B cell (primary cell): ENCODE measurements around the gene DYNLRB2. TPM values are rescaled to one million over a fixed set of nuclear protein-coding genes. Genes with fewer than 3 reads are reported as not detected.

Experiments used
- ATAC-seq: fragments of 200-7000 bp; cut with Tn5 transposase; one replicate; pipeline ENCODE4 v1.10.0; 2021; ENCODE audit warnings: low read depth, mild to moderate bottlenecking, moderate number of reproducible peaks, moderate library complexity
- CTCF ChIA-PET: fragments of 350-600 bp; sonication (Branson Sonifier 250); formaldehyde crosslinking; loops from one replicate; lab custom pipeline; 2021; ENCODE audit warnings: antibody characterized with exemption, inconsistent platforms; lab: Charles Lee
- POLR2A ChIA-PET: fragments of 350-600 bp; sonication (Branson Sonifier 250); formaldehyde crosslinking; loops from one replicate; lab custom pipeline; 2021; ENCODE audit warnings: antibody characterized with exemption; lab: Charles Lee
- DNase-seq: peaks from one replicate; pipeline ENCODE4 v3.0.0; 2013
- H2AFZ ChIP-seq: 2 replicates; pipeline ENCODE4 v1.6.1; 2012; ENCODE audit warnings: mild to moderate bottlenecking, low read depth, low read length; ENCODE audit not compliant: insufficient read depth, poor library complexity, severe bottlenecking
- H3K27ac ChIP-seq, 2 donors: 1 replicate in 1 of 2; 2 replicates in 1 of 2; pipeline ENCODE4 v1.5.1; 2012 to 2013; ENCODE audit warnings: low read length in 2 of 2, mild to moderate bottlenecking in 2 of 2, moderate library complexity in 1 of 2
- H3K27me3 ChIP-seq, 4 experiments: fragments of 200-600 bp in 1 of 4; sonication (generic) in 1 of 4; replicated peaks in 1 of 4; 1 replicate in 2 of 4; 2 replicates in 2 of 4; pipeline versions ENCODE4 v1.6.1 to v1.7.0; 2013 to 2016; ENCODE audit warnings: low read length in 3 of 4, mild to moderate bottlenecking in 2 of 4, mixed read lengths in 1 of 4, moderate library complexity in 1 of 4; ENCODE audit not compliant: insufficient read depth in 4 of 4, control insufficient read depth in 3 of 4; ENCODE audit errors: control extremely low read depth in 1 of 4
- H3K36me3 ChIP-seq, 2 experiments: replicated peaks in 1 of 2; 1 replicate in 1 of 2; 2 replicates in 1 of 2; pipeline versions ENCODE4 v1.6.1 to v1.7.1; 2013; ENCODE audit warnings: low read length in 1 of 2; ENCODE audit not compliant: insufficient read depth in 2 of 2, control insufficient read depth in 1 of 2; ENCODE audit errors: control extremely low read depth in 1 of 2, extremely low read depth in 1 of 2
- H3K4me1 ChIP-seq, 2 donors: fragments of 200-600 bp in 1 of 2; sonication (generic) in 1 of 2; 1 replicate in 1 of 2; 2 replicates in 1 of 2; pipeline versions ENCODE4 v1.5.1 to v1.6.1; 2013 to 2017; ENCODE audit warnings: low read length in 2 of 2; ENCODE audit not compliant: control insufficient read depth in 2 of 2, insufficient read depth in 2 of 2
- H3K4me2 ChIP-seq: replicated peaks from 2 replicates; pipeline ENCODE3; 2012; ENCODE audit warnings: mild to moderate bottlenecking, low read depth, low read length; ENCODE audit not compliant: poor library complexity, severe bottlenecking
- H3K4me3 ChIP-seq, 5 experiments: fragments of 200-600 bp in 1 of 5; sonication (generic) in 1 of 5; 1 replicate in 3 of 5; 2 replicates in 2 of 5; pipeline versions ENCODE4 v1.5.1 to v1.7.0; 2011 to 2016; ENCODE audit warnings: low read length in 4 of 5, mild to moderate bottlenecking in 4 of 5, low read depth in 2 of 5, control low read depth in 1 of 5, moderate library complexity in 1 of 5; ENCODE audit not compliant: insufficient read depth in 1 of 5; ENCODE audit errors: control extremely low read depth in 1 of 5, extremely low read depth in 1 of 5
- H3K79me2 ChIP-seq: fragments of 200-600 bp; sonication (generic); one replicate; pipeline ENCODE4 v1.6.0; 2016; ENCODE audit warnings: low read length; ENCODE audit not compliant: control insufficient read depth, insufficient read depth
- H3K9ac ChIP-seq: fragments of 200-600 bp; sonication (generic); 2 replicates; pipeline ENCODE4 v1.6.1; 2017; ENCODE audit warnings: mild to moderate bottlenecking, low read length, moderate library complexity
- H3K9me3 ChIP-seq, 3 donors: one replicate each; pipeline versions ENCODE4 v1.6.1 to v1.7.1; 2013; ENCODE audit warnings: low read length in 2 of 3; ENCODE audit not compliant: control insufficient read depth in 2 of 3, insufficient read depth in 1 of 3; ENCODE audit errors: control extremely low read depth in 1 of 3
- H4K20me1 ChIP-seq: 2 replicates; pipeline ENCODE4 v1.6.0; 2012; ENCODE audit warnings: mild to moderate bottlenecking, low read length; ENCODE audit not compliant: insufficient read depth, control insufficient read depth, poor library complexity, severe bottlenecking
- H3K27ac Mint-ChIP-seq: one replicate; pipeline ENCODE4 v1.8.0; 2021; ENCODE audit warnings: mixed read lengths
- H3K27me3 Mint-ChIP-seq: one replicate; pipeline ENCODE4 v1.8.0; 2021; ENCODE audit warnings: mixed read lengths
- H3K4me1 Mint-ChIP-seq: one replicate; pipeline ENCODE4 v1.8.0; 2021; ENCODE audit warnings: mixed read lengths
- H3K4me3 Mint-ChIP-seq: one replicate; pipeline ENCODE4 v1.8.0; 2021; ENCODE audit warnings: mixed read lengths
- H3K9me3 Mint-ChIP-seq: one replicate; pipeline ENCODE4 v1.8.0; 2022; ENCODE audit warnings: mixed read lengths; ENCODE audit not compliant: insufficient read depth
- CTCF ChIP-seq: fragments of 200-600 bp; IDR thresholded peaks from one replicate; pipeline ENCODE4 v1.8.0; 2022; ENCODE audit warnings: antibody characterized with exemption, mild to moderate bottlenecking
- EZH2 ChIP-seq: IDR thresholded peaks from 2 replicates; pipeline ENCODE4 v1.6.1; 2012; ENCODE audit warnings: borderline replicate concordance, low read depth, mild to moderate bottlenecking, moderate library complexity, low read length; ENCODE audit not compliant: insufficient read depth, poor library complexity, severe bottlenecking
- whole genome bisulfite sequencing: methylation state at CpG from one replicate; pipeline ENCODE4 v1.1.5; 2013; ENCODE audit warnings: missing lambda C conversion rate; ENCODE audit not compliant: insufficient coverage; 5-methylcytosine and 5-hydroxymethylcytosine counted together
- intact Hi-C: fragments of 100-400 bp; cut with micrococcal nuclease; formaldehyde crosslinking; loops from one replicate; pipeline ENCODE4 v1.10.0; 2022
- polyA plus RNA-seq: library from polyadenylated mRNA; depleted of rRNA; stranded (reverse); fragments of >200 nt; gene quantifications from 2 replicates; pipeline ENCODE4 v1.2.3, GENCODE V29; 2012
- total RNA-seq, 2 donors: library from RNA; stranded (reverse); fragments of 120-200 nt in 1 of 2; gene quantifications; 1 replicate in 1 of 2; 2 replicates in 1 of 2; pipeline versions ENCODE4 v1.2.3 to v1.2.4, GENCODE V29; 2013 to 2022

The DYNLRB2 gene
- total and polyA plus RNA-seq, 2 donors (not counting 1 experiment from before 2014, with no cell fraction given) = not detected

GRCh38 chr16:80554033-80554432, 13.2 kb downstream of the DYNLRB2 start:
- no peaks in the 10 kb centered on the region for H3K9me3 Mint-ChIP-seq
- DNase-seq (no peak), ATAC-seq (no peak)
- H3K36me3 ChIP-seq = no peaks in the 10 kb centered on the region
- no peaks in the 10 kb centered on the region for H3K4me1 ChIP-seq
- intact Hi-C loops = no loop called here
- no peaks in the 10 kb centered on the region for H4K20me1 ChIP-seq
- WGBS = 0% methylated on average over 2 of the region's 2 CpGs
- no peaks in the 10 kb centered on the region for H3K27me3 Mint-ChIP-seq
- no peaks in the 10 kb centered on the region for H3K79me2 ChIP-seq
- no peak overlapping the region for H3K27ac ChIP-seq
- TF ChIP-seq CTCF (no peak), EZH2 (no peak)
- no peak overlapping the region for H2AFZ ChIP-seq
- H3K9me3 ChIP-seq = no peaks in the 10 kb centered on the region
- CTCF ChIA-PET = no interaction called here
- POLR2A ChIA-PET = no interaction called here
- no peaks in the 10 kb centered on the region for H3K4me1 Mint-ChIP-seq
- no peak overlapping the region for H3K4me3 Mint-ChIP-seq
- H3K27me3 ChIP-seq = no peaks in the 10 kb centered on the region
- H3K4me3 ChIP-seq = no peak overlapping the region
- no peak overlapping the region for H3K9ac ChIP-seq
- H3K4me2 ChIP-seq = no peak overlapping the region
- H3K27ac Mint-ChIP-seq = no peak overlapping the region

- DNase-seq = no peak
- Histone ChIP-seq H3K4me3 (no peak overlapping the region), H3K79me2 (no peaks in the 10 kb centered on the region), H3K9me3 (no peaks in the 10 kb centered on the region), H3K4me1 (no peaks in the 10 kb centered on the region), H3K27ac (no peak overlapping the region), H3K4me2 (no peak overlapping the region), H3K9ac (no peak overlapping the region), H2AFZ (no peak overlapping the region), H3K27me3 (no peaks in the 10 kb centered on the region), H3K36me3 (no peaks in the 10 kb centered on the region), H4K20me1 (no peaks in the 10 kb centered on the region)
- H3K27me3 Mint-ChIP-seq = no peaks in the 10 kb centered on the region
- no peaks in the 10 kb centered on the region for H3K4me1 Mint-ChIP-seq
- no peak for ATAC-seq
- H3K9me3 Mint-ChIP-seq = no peaks in the 10 kb centered on the region
- CTCF ChIA-PET = interaction anchor here (0.6 kb wide), 1 partner anchor 300 kb away, joined by 4 read pairs; no protein-coding TSS in a partner anchor
- no peak overlapping the region for H3K27ac Mint-ChIP-seq
- 100% methylated on average over 1 of the region's 3 CpGs for WGBS
- POLR2A ChIA-PET = no interaction called here
- TF ChIP-seq CTCF (no peak), EZH2 (no peak)
- intact Hi-C loops = no loop called here
- H3K4me3 Mint-ChIP-seq = no peak overlapping the region
These were observed 15.7 kb downstream of the DYNLRB2 start for GRCh38 chr16:80556481-80556880.
